Ovary (tissue), 9 donors: ENCODE measurements around the gene SMIM1. TPM values are rescaled to one million over a fixed set of nuclear protein-coding genes. Genes with fewer than 3 reads are reported as not detected.

ENCODE experiments used
- DNase-seq, 5 donors: peaks; one replicate each; pipeline ENCODE4 v3.0.0-alpha.2; 2019 to 2020
- H3K27ac ChIP-seq, 2 donors: fragments of 200-600 bp; one replicate each; pipeline versions ENCODE4 v1.5.1 to v1.8.0; 2019 to 2022
- H3K27me3 ChIP-seq: fragments of 200-600 bp; one replicate; pipeline ENCODE4 v1.8.0; 2022
- H3K36me3 ChIP-seq: fragments of 200-600 bp; sonication (generic); one replicate; pipeline ENCODE4 v1.5.1; 2019
- H3K4me1 ChIP-seq: one replicate; pipeline ENCODE4 v1.8.1; 2013; ENCODE audit warnings: mild to moderate bottlenecking, moderate library complexity; ENCODE audit not compliant: insufficient read depth
- H3K4me3 ChIP-seq: fragments of 200-600 bp; sonication (generic); one replicate; pipeline ENCODE4 v1.5.1; 2017
- H3K9me3 ChIP-seq, 2 donors: fragments of 200-600 bp in 1 of 2; sonication (generic) in 1 of 2; one replicate each; pipeline versions ENCODE4 v1.5.1 to v1.8.1; 2013 to 2019; ENCODE audit warnings: mild to moderate bottlenecking in 1 of 2, moderate library complexity in 1 of 2
- EP300 ChIP-seq: sonication (generic); formaldehyde crosslinking; IDR thresholded peaks from one replicate; pipeline ENCODE4 v1.6.1; 2017; ENCODE audit warnings: antibody characterized with exemption
- POLR2A ChIP-seq: fragments of 450-650 bp; IDR thresholded peaks from one replicate; pipeline ENCODE4 v1.6.1; 2017; ENCODE audit warnings: antibody characterized with exemption, mild to moderate bottlenecking, moderate library complexity
- whole genome bisulfite sequencing, 3 donors: extraction: QIAGEN DNeasy Blood & Tissue Kit in 1 of 3; methylation state at CpG; one replicate each; pipeline versions ENCODE4 v1.1.5 to v1.1.7; 2013 to 2017; 5-methylcytosine and 5-hydroxymethylcytosine counted together
- intact Hi-C, 4 donors: fragments of 100-400 bp; cut with DNase I; formaldehyde crosslinking; loops; one replicate each; pipeline versions ENCODE4 v1.11.0 to v1.15.1; 2022 to 2023
- polyA plus RNA-seq, 2 donors: library from polyadenylated mRNA; stranded (reverse); fragments of 200-250 nt in 1 of 2; fragments of 350-450 nt in 1 of 2; fragmentation: Illumina TruSeq in 1 of 2; extraction: RNeasy Lipid Tissue Mini Kit (QIAGEN cat#74804) in 1 of 2; gene quantifications; one replicate each; pipeline ENCODE4 v1.2.3, GENCODE V29; 2013 to 2014
- total RNA-seq, 7 donors: library from RNA; depleted of rRNA in 2 of 7; stranded (reverse); fragments of >200 nt in 2 of 7; fragmentation: NEBNext Ultra II Directional in 3 of 7; extraction: Animal tissue kit (Norgen Biotek cat#: 25700) in 3 of 7; gene quantifications; one replicate each; pipeline versions ENCODE4 v1.1.0 to v1.2.4, GENCODE V29; 2016 to 2023
- TF ChIP-seq, protein P1 (sequence below), 3 donors: fragments of 450-650 bp in 2 of 3; fragments of 200-600 bp in 1 of 3; IDR thresholded peaks; one replicate each; pipeline versions ENCODE4 v1.5.1 to v1.8.0; 2016 to 2022; ENCODE audit warnings: antibody characterized with exemption in 3 of 3, mild to moderate bottlenecking in 1 of 3
- donor health status: DM: no; HTN: no; CAD: no; lungs with moderate emphysema.
- donor health status: DM: no; HTN: no; CAD: no.
- donor health status: Bipolar disorder and iron deficiency.
- donor health status: DM: yes; HTN: yes; CAD: no.
- donor health status: DM: no; HTN: no; CAD: no.
- donor health status: DM: yes; HTN: yes; CAD: no.

SMIM1 gene
- total and polyA plus RNA-seq, 9 donors = 7.1 to 22.1 (median 18.7) TPM; not detected in 1

DNA sequence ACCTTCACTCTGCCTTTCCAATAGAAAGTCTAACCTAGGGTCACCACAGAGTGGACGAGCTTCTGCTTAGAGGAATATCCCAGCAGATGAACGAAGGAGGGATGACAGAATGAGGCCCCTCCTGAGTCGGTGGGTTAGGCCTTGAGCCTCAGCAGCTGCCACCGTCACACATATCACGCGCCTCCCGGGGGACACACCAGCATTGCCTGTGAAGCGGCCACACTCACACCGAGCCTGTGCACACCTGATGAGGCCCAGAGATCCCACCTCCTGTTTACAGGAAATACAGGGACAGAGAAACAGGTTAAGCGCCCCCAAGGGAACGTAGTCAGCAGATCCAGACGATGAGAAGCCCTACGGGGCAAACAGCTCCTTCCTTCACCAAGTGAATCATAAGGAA is 48.9 kb downstream of the SMIM1 start:
- no peak for DNase-seq

DNA sequence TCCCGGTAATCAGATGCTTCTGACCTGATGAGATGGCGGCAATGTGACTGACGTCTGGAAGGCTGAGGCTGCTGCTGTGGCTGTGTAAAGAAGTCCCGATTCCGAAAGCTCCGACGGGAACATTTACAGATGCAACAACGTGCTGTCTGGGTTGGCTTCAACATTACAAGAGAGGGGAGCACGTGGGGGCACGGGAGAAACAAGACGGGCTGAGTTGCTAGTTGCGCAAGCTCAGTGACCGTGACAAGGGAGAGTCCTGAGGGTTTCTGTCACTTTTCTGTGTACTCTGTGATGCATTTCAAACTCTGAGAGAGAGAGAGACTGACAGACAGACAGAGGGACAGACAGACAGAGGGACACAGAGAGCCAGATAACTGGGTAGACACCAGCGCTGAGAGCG is 49.4 kb downstream of the SMIM1 start:
- TF ChIP-seq EP300 (no peak), POLR2A (no peak)
- TF ChIP-seq, protein P1, sequence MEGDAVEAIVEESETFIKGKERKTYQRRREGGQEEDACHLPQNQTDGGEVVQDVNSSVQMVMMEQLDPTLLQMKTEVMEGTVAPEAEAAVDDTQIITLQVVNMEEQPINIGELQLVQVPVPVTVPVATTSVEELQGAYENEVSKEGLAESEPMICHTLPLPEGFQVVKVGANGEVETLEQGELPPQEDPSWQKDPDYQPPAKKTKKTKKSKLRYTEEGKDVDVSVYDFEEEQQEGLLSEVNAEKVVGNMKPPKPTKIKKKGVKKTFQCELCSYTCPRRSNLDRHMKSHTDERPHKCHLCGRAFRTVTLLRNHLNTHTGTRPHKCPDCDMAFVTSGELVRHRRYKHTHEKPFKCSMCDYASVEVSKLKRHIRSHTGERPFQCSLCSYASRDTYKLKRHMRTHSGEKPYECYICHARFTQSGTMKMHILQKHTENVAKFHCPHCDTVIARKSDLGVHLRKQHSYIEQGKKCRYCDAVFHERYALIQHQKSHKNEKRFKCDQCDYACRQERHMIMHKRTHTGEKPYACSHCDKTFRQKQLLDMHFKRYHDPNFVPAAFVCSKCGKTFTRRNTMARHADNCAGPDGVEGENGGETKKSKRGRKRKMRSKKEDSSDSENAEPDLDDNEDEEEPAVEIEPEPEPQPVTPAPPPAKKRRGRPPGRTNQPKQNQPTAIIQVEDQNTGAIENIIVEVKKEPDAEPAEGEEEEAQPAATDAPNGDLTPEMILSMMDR (IDR thresholded peaks at IDR 0.05) = no peak
- no peaks in the 10 kb centered on the region for H3K27me3 ChIP-seq
- H3K27ac ChIP-seq = no peak overlapping the region
- no peak overlapping the region for H3K4me3 ChIP-seq
- 87 to 88% (median 87%) methylated on average over 15 of the region's 15 CpGs for WGBS, 3 donors
- no peak for DNase-seq
- H3K9me3 ChIP-seq = no peaks in the 10 kb centered on the region
- H3K4me1 ChIP-seq = no peaks in the 10 kb centered on the region
- intact Hi-C loops = no loop called here
- no peaks in the 10 kb centered on the region for H3K36me3 ChIP-seq

More for the DNA sequence above, 48.9 kb downstream of the SMIM1 start:
- TF ChIP-seq, protein P1 (IDR thresholded peaks at IDR 0.05) = no peak
- no peak for TF ChIP-seq POLR2A
- no peak for TF ChIP-seq EP300
- Histone ChIP-seq H3K36me3 (no peaks in the 10 kb centered on the region), H3K4me3 (no peak overlapping the region), H3K4me1 (no peaks in the 10 kb centered on the region), H3K27ac (no peak overlapping the region), H3K9me3 (no peaks in the 10 kb centered on the region), H3K27me3 (no peaks in the 10 kb centered on the region)
- intact Hi-C loops = no loop called here
- 76 to 88% (median 82%) methylated on average over 13 of the region's 13 CpGs for WGBS, 3 donors

- Histone ChIP-seq H3K9me3 (no peaks in the 10 kb centered on the region), H3K36me3 (no peaks in the 10 kb centered on the region), H3K4me1 (no peaks in the 10 kb centered on the region), H3K27ac (no peak overlapping the region), H3K4me3 (no peak overlapping the region), H3K27me3 (no peaks in the 10 kb centered on the region)
- DNase-seq = no peak
- no peak for TF ChIP-seq EP300
- TF ChIP-seq, protein P1 (IDR thresholded peaks at IDR 0.05) = no peak
- TF ChIP-seq POLR2A = no peak
- intact Hi-C loops = no loop called here
- 82 to 86% (median 86%) methylated on average over 16 of the region's 16 CpGs for WGBS, 3 donors
These were observed 49.9 kb downstream of the SMIM1 start for GRCh38 chr1:3822421-3822820.

- Histone ChIP-seq H3K4me1 (no peaks in the 10 kb centered on the region), H3K27me3 (no peaks in the 10 kb centered on the region), H3K9me3 (no peaks in the 10 kb centered on the region), H3K4me3 (no peak overlapping the region), H3K36me3 (no peaks in the 10 kb centered on the region), H3K27ac (no peak overlapping the region)
- intact Hi-C loops = no loop called here
- WGBS, 3 donors = 77 to 80% (median 79%) methylated on average over 4 to 8 of the region's 8 CpGs
- no peak for DNase-seq
- no peak for TF ChIP-seq POLR2A
- TF ChIP-seq, protein P1 (IDR thresholded peaks at IDR 0.05) = no peak
- no peak for TF ChIP-seq EP300
These were observed 52.1 kb downstream of the SMIM1 start for GRCh38 chr1:3824650-3825049.

- Histone ChIP-seq H3K27me3 (no peaks in the 10 kb centered on the region), H3K4me1 (no peaks in the 10 kb centered on the region), H3K27ac (no peak overlapping the region), H3K4me3 (no peak overlapping the region), H3K36me3 (no peaks in the 10 kb centered on the region), H3K9me3 (no peaks in the 10 kb centered on the region)
- intact Hi-C loops = no loop called here
- WGBS, 3 donors = 80 to 88% (median 84%) methylated on average over 15 of the region's 15 CpGs
- DNase-seq = no peak
- TF ChIP-seq EP300 (no peak), POLR2A (no peak)
- TF ChIP-seq, protein P1 (IDR thresholded peaks at IDR 0.05) = no peak
These were observed 52.8 kb downstream of the SMIM1 start for GRCh38 chr1:3825356-3825755.
